AG20443 (cell line): ENCODE data around the gene KCNMA1.
"Not testable (repeated sequence)": the region's sequence is repeated elsewhere in the genome, so short reads cannot be mapped to it uniquely, and the experiment has no call there.

ENCODE experiments used
- DNase-seq: peaks from one replicate; pipeline ENCODE4 v3.0.0; 2012; ENCODE audit warnings: low spot score, mixed read lengths

KCNMA1 gene

DNA sequence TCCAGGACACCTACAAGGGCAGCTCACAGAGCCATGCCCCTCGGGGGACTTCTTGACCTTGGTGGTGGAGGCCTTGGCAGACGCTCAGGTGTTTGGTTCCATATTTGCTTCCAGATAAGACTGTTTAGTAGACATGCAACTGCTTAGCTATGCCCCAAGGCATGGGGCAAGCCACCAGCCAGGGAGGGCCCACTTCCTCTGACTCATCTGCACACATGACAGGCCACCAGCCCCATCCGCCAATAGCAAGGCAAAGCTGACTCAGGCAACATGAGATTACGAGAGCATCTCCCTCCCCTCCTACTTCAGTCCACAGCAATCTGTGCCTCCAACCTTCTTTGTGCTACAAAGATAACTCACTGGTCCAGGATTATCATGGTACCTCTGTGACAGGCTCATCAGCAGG, 54.9 kb downstream of the KCNMA1 start:
- DNase-seq = peak; percentile 69

- DNase-seq = no peak
Observed at GRCh38 chr10:77581738-77582137, 55.9 kb downstream of the KCNMA1 start.

DNA sequence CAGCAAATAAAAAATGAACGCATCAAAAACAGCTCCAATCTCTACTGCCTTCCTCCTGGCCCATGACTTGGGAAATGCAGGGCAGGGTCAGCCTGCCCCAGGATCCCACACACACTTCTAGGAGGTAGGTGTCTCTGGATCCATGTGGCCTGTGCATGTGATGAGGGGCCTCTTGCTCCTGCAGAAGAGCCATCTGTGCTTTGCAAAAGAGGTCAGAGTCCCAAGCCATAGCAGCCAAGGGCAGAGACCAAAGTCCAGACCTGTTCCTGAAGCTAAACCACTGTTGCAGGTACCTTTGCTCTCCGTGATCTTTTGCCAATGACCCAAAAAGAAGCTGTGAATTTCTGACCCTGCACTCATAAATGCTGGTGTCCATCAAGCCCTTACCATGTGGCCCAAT, 57.1 kb downstream of the KCNMA1 start:
- DNase-seq = no peak

DNA sequence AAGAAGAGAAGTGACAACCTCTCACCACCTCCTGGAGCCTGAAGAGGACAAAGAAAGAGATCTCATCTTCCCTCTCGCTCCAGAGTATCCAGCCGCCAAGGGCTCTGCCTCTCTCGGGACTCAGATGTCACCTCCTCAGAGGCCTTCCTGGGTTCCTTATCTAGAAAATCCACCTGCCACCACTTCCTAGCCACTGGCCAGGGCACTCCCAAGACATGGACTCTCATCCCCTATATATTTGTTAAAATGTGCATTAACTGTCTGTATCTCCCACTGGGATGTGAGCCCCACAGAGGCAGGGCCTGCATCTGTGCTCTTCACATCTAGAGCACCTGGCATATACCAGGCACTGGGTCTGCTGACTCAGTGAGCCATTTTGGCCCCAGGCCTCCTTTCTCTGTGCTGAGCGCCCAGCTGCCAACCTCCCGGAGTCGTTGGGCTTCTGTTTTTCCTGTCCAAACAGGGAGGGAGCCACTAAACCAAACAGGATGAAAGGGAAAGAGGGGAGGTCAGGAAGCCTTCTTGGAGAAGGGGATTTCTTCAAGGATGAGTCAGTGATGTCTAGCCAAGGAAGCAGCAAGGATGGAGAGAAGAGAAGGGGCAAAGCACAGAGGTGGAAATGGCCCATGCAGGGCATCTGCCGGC, 58.9 kb downstream of the KCNMA1 start:
- no peak for DNase-seq

- no peak for DNase-seq
Observed at GRCh38 chr10:77577666-77578229, 59.9 kb downstream of the KCNMA1 start.

GRCh38 chr10:77576444-77577032, 61.1 kb downstream of the KCNMA1 start:
- no peak for DNase-seq

- no peak for DNase-seq
Observed at GRCh38 chr10:77576007-77576367, 61.6 kb downstream of the KCNMA1 start.

GRCh38 chr10:77575271-77576006, 62.2 kb downstream of the KCNMA1 start:
- DNase-seq = no peak

GRCh38 chr10:77574438-77574837, 63.2 kb downstream of the KCNMA1 start:
- DNase-seq = no peak

DNA sequence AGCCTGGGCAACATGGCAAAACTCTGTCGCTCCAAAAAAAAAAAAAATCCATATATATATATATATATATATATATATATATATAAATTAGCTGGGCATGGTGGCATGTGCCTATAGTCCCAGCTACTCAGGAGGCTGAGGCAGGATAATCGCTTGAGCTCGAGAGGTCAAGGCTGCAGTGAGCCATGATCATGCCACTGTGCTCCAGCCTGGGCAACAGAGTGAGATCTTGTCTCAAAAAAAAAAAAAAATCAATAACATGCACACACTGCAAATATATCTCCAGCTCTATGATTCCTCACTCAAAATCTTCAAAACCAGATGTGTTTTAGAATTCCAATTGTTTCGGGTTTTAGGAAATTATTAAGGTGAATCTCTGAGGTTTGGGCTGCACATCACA, 65.1 kb downstream of the KCNMA1 start:
- DNase-seq = not testable (repeated sequence)

GRCh38 chr10:77571490-77571889, 66.1 kb downstream of the KCNMA1 start:
- no peak for DNase-seq

DNA sequence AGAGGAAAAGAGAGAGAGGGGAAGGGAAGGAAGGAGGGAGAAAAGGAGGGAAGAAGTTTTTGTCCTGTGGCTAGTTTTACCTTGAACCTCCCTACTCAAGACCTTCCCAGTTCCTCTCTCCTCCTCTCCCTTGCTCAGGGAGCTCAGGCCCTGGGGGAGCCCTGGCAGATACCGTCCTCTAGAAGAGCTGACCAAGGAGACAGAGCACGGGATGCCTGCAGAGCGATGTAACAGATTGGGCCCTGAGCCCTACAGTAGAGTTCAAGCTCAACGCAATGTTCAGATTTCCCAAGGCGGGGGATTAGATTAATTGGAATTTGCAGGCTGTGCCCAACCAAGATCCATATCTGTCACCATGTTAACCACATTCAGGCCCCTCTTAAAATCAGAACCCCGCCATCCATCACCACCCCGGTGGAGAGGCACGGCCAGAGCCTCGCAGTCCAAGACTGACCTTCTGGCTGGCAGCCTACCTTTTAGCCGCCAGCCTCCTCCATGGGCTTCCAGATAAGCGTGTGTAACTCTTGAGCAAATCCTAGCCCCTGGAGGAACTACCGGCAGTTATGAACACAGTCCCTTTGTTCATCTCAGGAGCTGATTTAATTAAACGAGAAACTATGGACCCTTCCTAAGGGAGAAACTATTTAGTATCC, 70.6 kb downstream of the KCNMA1 start:
- DNase-seq = no peak

DNA sequence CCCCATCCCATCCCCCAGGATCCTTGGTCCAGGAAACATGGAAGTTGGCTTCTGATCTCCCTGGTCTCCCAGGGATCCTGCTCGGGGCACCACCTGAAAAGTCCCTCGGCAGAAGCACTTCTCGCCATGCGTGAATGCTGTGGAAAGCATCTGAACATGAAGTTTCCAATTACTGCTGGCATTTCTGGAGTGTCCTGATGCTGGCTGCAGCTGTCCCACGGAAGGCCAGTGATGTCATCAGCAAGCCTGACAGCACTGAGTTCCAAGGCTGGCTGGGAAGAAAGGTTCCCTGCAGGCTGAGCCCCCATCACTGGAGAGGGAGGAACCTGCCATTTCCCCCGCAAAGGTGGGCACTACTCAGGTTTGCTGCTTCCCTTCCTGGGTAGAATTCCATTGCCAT, 71.4 kb downstream of the KCNMA1 start:
- peak; percentile 56 for DNase-seq

GRCh38 chr10:77565590-77566023, 72.0 kb downstream of the KCNMA1 start:
- no peak for DNase-seq

DNA sequence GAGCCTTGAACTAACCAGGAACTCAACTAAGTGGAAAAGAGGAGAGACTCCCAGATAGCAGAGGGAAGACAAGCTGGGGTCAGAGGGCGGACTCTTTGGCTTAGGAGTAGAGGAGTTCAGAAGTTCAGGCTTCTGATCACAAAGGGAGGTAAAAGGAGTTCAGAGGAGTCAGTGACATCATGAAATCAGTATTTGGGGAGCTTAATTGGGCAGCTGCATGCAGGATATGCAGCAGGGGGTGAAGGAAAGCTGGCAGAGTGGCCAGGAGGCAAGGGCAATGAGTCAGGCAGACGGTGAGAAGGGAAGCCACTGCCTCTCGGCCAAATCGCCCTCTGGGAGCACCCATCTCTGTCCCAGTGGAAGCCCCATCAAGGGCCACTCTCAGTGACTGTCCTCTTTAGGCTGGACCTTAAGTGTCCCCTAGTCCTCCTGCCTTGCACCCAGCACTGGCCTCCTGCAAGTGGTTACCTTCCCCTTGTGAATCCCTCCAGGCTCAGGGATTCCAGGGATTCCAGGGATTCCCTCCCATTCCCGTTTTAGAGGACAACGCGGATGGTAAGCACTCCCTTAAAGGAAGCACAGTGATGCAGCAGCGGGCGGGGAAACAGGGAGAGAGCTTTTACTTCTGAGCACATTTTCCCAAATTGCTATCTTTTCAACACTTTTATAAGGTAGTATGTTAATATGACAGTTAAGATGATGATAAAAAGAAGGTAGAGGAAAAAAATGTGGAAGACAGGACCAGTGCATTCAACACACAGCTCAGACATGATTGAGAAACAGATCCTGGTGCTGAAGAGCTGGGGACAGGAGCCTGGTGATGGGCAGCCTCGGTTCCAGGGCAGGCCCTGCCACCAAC, 72.6 kb downstream of the KCNMA1 start:
- peak; percentile 82 for DNase-seq

DNA sequence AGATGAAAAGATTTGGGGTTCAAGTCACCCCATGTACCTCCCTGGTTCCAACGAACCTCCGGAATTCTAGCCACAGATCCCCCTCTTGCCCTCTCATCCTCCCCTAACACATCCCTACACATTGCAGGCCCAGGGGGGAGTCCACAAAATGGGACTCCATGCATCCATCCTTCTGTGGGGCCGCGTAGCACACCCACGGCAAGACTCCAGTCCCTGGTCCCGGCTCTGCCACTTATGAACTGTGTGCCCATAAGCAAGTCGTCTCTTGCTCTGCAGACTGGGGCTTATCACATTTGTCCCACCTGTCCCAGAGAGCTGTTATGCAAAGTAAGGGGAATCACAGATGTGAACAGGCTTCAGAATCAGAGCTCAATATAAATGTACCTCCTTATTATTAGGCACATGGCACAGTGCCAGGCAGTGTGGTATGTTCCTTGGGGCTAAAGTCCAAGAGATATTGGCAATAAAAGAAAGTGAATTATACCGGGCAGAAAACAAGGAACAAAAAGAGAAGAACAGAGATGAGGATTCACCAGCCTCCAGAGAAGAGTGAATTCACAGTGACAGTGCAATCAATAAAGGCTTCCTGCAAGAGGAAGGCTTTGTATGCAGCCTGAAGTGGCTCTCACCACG, 73.9 kb downstream of the KCNMA1 start:
- no peak for DNase-seq

GRCh38 chr10:77562742-77563141, 74.9 kb downstream of the KCNMA1 start:
- DNase-seq = no peak

DNA sequence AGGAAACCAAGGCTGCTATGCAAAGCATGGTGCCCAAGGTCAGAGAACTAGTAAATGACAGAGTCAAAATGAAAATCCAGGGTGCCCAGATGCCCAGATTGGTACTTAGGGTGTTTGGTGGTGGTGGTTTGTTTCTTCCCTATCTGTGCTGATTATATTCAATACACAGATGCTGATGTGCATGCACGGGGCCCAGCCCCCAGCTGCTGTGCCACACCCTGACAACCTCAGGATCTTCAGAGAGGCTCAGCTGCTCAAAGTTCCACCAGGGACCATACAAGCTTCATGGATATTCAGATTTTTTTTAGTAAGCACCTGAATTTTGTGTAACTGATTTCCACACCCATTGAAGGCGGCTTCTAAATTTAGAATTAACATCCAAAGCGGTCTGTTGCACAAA, 75.6 kb downstream of the KCNMA1 start:
- DNase-seq = no peak

GRCh38 chr10:77560471-77560870, 77.1 kb downstream of the KCNMA1 start:
- no peak for DNase-seq

- no peak for DNase-seq
Observed at GRCh38 chr10:77560052-77560451, 77.6 kb downstream of the KCNMA1 start.

DNA sequence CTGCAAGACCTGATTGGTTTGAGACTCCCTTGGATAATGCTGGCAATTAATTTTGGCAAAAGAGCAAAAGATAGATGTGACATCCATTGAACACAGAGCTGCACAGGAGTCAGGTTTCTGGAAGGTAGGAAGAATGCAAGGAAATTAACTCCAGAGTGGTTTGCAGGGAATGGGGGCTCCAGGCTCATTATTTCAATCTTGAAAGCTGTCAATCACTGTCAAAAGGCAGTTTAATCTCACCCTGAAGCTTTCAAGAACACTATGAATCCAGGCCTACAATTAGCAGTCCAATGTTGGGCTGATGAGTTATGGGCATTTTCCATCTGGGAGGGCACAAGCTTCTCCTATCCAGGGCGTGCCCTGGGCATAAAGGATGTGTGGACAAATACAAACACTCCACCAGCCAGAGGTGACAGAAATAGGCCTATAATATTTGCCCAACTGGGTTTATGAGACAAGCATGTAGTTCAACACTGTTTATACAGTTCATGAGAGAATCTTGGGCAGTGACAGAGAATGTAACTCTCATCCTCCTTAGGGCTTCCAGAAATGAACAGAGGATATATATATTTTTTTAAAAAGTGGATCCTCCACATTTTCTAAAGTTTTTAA, 80.5 kb downstream of the KCNMA1 start:
- no peak for DNase-seq
